Thymus (tissue), 11 donors: ENCODE measurements around the gene UFC1. TPM values are rescaled to one million over a fixed set of nuclear protein-coding genes. Genes with fewer than 3 reads are reported as not detected.

Experiments used
- DNase-seq, 9 donors: peaks; one replicate each; pipeline ENCODE4 v3.0.0-alpha.2; 2013; ENCODE audit warnings: low spot score in 9 of 9, low read depth in 6 of 9, missing footprints in 1 of 9
- H3K27ac ChIP-seq, 2 donors: one replicate each; pipeline ENCODE4 v1.5.1; 2013; ENCODE audit warnings: control low read depth in 1 of 2, low read depth in 1 of 2, low read length in 1 of 2, mild to moderate bottlenecking in 1 of 2, moderate library complexity in 1 of 2
- H3K27me3 ChIP-seq, 2 donors: one replicate each; pipeline ENCODE4 v1.5.1; 2013; ENCODE audit warnings: low read length in 1 of 2; ENCODE audit not compliant: control insufficient read depth in 2 of 2, insufficient read depth in 1 of 2
- H3K36me3 ChIP-seq, 2 donors: one replicate each; pipeline ENCODE4 v1.5.1; 2013; ENCODE audit warnings: low read length in 1 of 2, mild to moderate bottlenecking in 1 of 2, moderate library complexity in 1 of 2; ENCODE audit not compliant: control insufficient read depth in 2 of 2, insufficient read depth in 2 of 2
- H3K4me1 ChIP-seq, 2 donors: one replicate each; pipeline ENCODE4 v1.5.1; 2013; ENCODE audit warnings: low read length in 2 of 2; ENCODE audit not compliant: control insufficient read depth in 2 of 2, insufficient read depth in 2 of 2
- H3K4me3 ChIP-seq, 2 donors: one replicate each; pipeline ENCODE4 v1.5.1; 2013; ENCODE audit warnings: low read length in 2 of 2, control low read depth in 1 of 2, mild to moderate bottlenecking in 1 of 2
- H3K9me3 ChIP-seq, 2 donors: one replicate each; pipeline ENCODE4 v1.5.1; 2013; ENCODE audit warnings: low read length in 1 of 2, mild to moderate bottlenecking in 1 of 2; ENCODE audit not compliant: control insufficient read depth in 2 of 2, insufficient read depth in 1 of 2
- WGBS: extraction: QIAGEN DNeasy Blood & Tissue Kit; methylation state at CpG from one replicate; pipeline ENCODE4 v1.1.7; 2013; 5-methylcytosine and 5-hydroxymethylcytosine counted together
- polyA plus RNA-seq: library from polyadenylated mRNA; stranded (reverse); fragments of 200-250 nt; gene quantifications from one replicate; pipeline ENCODE4 v1.2.3, GENCODE V29; 2013
- total RNA-seq: library from RNA; stranded (reverse); fragments of 120-200 nt; gene quantifications from one replicate; pipeline ENCODE4 v1.2.4, GENCODE V29; 2013
- donor health status: healthy.

The UFC1 gene
- total and polyA plus RNA-seq, 2 donors, result 93.5 to 118 TPM

- H3K9me3 ChIP-seq, result no peaks in the 10 kb centered on the region
- H3K27ac ChIP-seq, result no peak overlapping the region
- no peaks in the 10 kb centered on the region for H3K36me3 ChIP-seq
- no peaks in the 10 kb centered on the region for H3K4me1 ChIP-seq
- no peak overlapping the region for H3K4me3 ChIP-seq
- DNase-seq, result no peak
- no peaks in the 10 kb centered on the region for H3K27me3 ChIP-seq
- WGBS, result 96% methylated on average over 3 of the region's 3 CpGs
These were observed 7.9 kb upstream of the UFC1 start for GRCh38 chr1:161145832-161146231.

GRCh38 chr1:161153176-161153575 is 602 bp upstream of the UFC1 start:
- Histone ChIP-seq H3K4me1 (peaks cover 6 to 15% of the 10 kb centered on the region in 2 donors), H3K27me3 (no peaks in the 10 kb centered on the region), H3K36me3 (peaks cover 15% of the 10 kb centered on the region in 2 donors), H3K9me3 (no peaks in the 10 kb centered on the region), H3K27ac (peak overlapping the region in 1 of 2 donors; percentile 99), H3K4me3 (peak overlapping the region; percentile 56 to 94)
- DNase-seq, result no peak
- 23% methylated on average over 9 of the region's 9 CpGs for WGBS

GRCh38 chr1:161157867-161158266 is 4.1 kb downstream of the UFC1 start:
- Histone ChIP-seq H3K36me3 (peaks cover 35 to 36% of the 10 kb centered on the region in 2 donors), H3K4me1 (peaks cover 13 to 33% of the 10 kb centered on the region in 2 donors), H3K4me3 (no peak overlapping the region), H3K27ac (no peak overlapping the region), H3K27me3 (no peaks in the 10 kb centered on the region), H3K9me3 (no peaks in the 10 kb centered on the region)
- DNase-seq, result no peak
- 97% methylated on average over 1 of the region's 1 CpG for WGBS

GRCh38 chr1:161158316-161159010 is 4.7 kb downstream of the UFC1 start:
- Histone ChIP-seq H3K4me3 (peak overlapping the region in 1 of 2 donors; percentile 99), H3K27ac (peak overlapping the region in 1 of 2 donors; percentile 33), H3K27me3 (no peaks in the 10 kb centered on the region), H3K9me3 (no peaks in the 10 kb centered on the region), H3K36me3 (peaks cover 36 to 41% of the 10 kb centered on the region in 2 donors), H3K4me1 (peaks cover 13 to 29% of the 10 kb centered on the region in 2 donors)
- WGBS, result 77% methylated on average over 9 of the region's 9 CpGs
- no peak for DNase-seq

- H3K9me3 ChIP-seq, result no peaks in the 10 kb centered on the region
- peaks cover 41 to 47% of the 10 kb centered on the region in 2 donors for H3K36me3 ChIP-seq
- 5% methylated on average over 60 of the region's 60 CpGs for WGBS
- H3K27ac ChIP-seq, result peak within 1 kb of the TSS; percentile 56 to 84
- H3K4me3 ChIP-seq, result peak within 1 kb of the TSS; percentile 93 to 99
- H3K4me1 ChIP-seq, result peaks cover 13 to 27% of the 10 kb centered on the region in 2 donors
- no peaks in the 10 kb centered on the region for H3K27me3 ChIP-seq
- peak; percentile 78 to 96 (median 89) for DNase-seq
These were observed 5.5 kb downstream of the UFC1 start, which contains the start of gene USP21 for GRCh38 chr1:161159087-161159912. Gene USP21 (plus strand): TSS chr1:161159500. CDS start chr1:161160641, 1,141 bp downstream.

- peaks cover 9 to 22% of the 10 kb centered on the region in 2 donors for H3K4me1 ChIP-seq
These were observed 6.1 kb downstream of the UFC1 start for GRCh38 chr1:161159913-161160243.

GRCh38 chr1:161160671-161161145 is 6.9 kb downstream of the UFC1 start:
- 97% methylated on average over 22 of the region's 22 CpGs for WGBS
- Histone ChIP-seq H3K4me1 (peaks cover 12 to 27% of the 10 kb centered on the region in 2 donors), H3K27ac (no peak overlapping the region), H3K9me3 (no peaks in the 10 kb centered on the region), H3K4me3 (no peak overlapping the region), H3K36me3 (peaks cover 47 to 50% of the 10 kb centered on the region in 2 donors), H3K27me3 (no peaks in the 10 kb centered on the region)
- no peak for DNase-seq

More at GRCh38 chr1:161159913-161160243, 6.1 kb downstream of the UFC1 start:
- Histone ChIP-seq H3K27ac (peak overlapping the region in 1 of 2 donors; percentile 84), H3K9me3 (no peaks in the 10 kb centered on the region), H3K36me3 (peaks cover 45 to 48% of the 10 kb centered on the region in 2 donors), H3K4me3 (peak overlapping the region; percentile 93 to 99), H3K27me3 (no peaks in the 10 kb centered on the region)
- no peak for DNase-seq
- 19% methylated on average over 11 of the region's 11 CpGs for WGBS

GRCh38 chr1:161161652-161162051 is 7.9 kb downstream of the UFC1 start:
- no peak overlapping the region for H3K27ac ChIP-seq
- no peak for DNase-seq
- H3K4me1 ChIP-seq, result peaks cover 13 to 32% of the 10 kb centered on the region in 2 donors
- WGBS, result 98% methylated on average over 5 of the region's 5 CpGs
- no peak overlapping the region for H3K4me3 ChIP-seq
- no peaks in the 10 kb centered on the region for H3K9me3 ChIP-seq
- no peaks in the 10 kb centered on the region for H3K27me3 ChIP-seq
- H3K36me3 ChIP-seq, result peaks cover 45 to 50% of the 10 kb centered on the region in 2 donors

- Histone ChIP-seq H3K4me1 (peaks cover 17 to 36% of the 10 kb centered on the region in 2 donors), H3K27ac (no peak overlapping the region), H3K4me3 (no peak overlapping the region), H3K9me3 (no peaks in the 10 kb centered on the region), H3K36me3 (peaks cover 42 to 46% of the 10 kb centered on the region in 2 donors), H3K27me3 (no peaks in the 10 kb centered on the region)
- no peak for DNase-seq
- WGBS, result 95% methylated on average over 7 of the region's 7 CpGs
These were observed 8.3 kb downstream of the UFC1 start for GRCh38 chr1:161162052-161162451.
